ENCODE data around the gene NLRP3. TPM values are rescaled to one million over a fixed set of nuclear protein-coding genes. Genes with fewer than 3 reads are reported as not detected.

Gene NLRP3
- total RNA-seq, 2 experiments from 2014 or later, result 0.25 to 0.40 TPM

- DNase-seq, result no peak
- ChIA-PET POLR2A (no interaction called here), CTCF (no interaction called here)
- no peaks in the 10 kb centered on the region for H3K4me1 Mint-ChIP-seq
- H3K9me3 Mint-ChIP-seq, result no peaks in the 10 kb centered on the region
- H3K36me3 Mint-ChIP-seq (ENCODE audit: low read depth), result no peaks in the 10 kb centered on the region
- no peak overlapping the region for H3K4me3 Mint-ChIP-seq
- no peaks in the 10 kb centered on the region for H3K27me3 Mint-ChIP-seq
- no peak overlapping the region for H3K27ac Mint-ChIP-seq
Observed at GRCh38 chr1:247435030-247435758, 19.2 kb downstream of the NLRP3 start.

GRCh38 chr1:247435759-247436147, 19.8 kb downstream of the NLRP3 start:
- Mint-ChIP-seq H3K27ac (no peak overlapping the region), H3K27me3 (no peaks in the 10 kb centered on the region), H3K4me1 (no peaks in the 10 kb centered on the region), H3K9me3 (no peaks in the 10 kb centered on the region), H3K4me3 (no peak overlapping the region), H3K36me3 (ENCODE audit: low read depth) (no peaks in the 10 kb centered on the region)
- POLR2A ChIA-PET, result no interaction called here
- no peak for DNase-seq
- CTCF ChIA-PET, result no interaction called here

- Mint-ChIP-seq H3K4me1 (no peaks in the 10 kb centered on the region), H3K27me3 (no peaks in the 10 kb centered on the region), H3K4me3 (no peak overlapping the region), H3K36me3 (ENCODE audit: low read depth) (no peaks in the 10 kb centered on the region), H3K27ac (no peak overlapping the region), H3K9me3 (no peaks in the 10 kb centered on the region)
- POLR2A ChIA-PET, result no interaction called here
- no peak for DNase-seq
- CTCF ChIA-PET, result no interaction called here
Observed at GRCh38 chr1:247437551-247438505, 21.9 kb downstream of the NLRP3 start.

- no peak for DNase-seq
- no peak overlapping the region for H3K27ac Mint-ChIP-seq
- no peak overlapping the region for H3K4me3 Mint-ChIP-seq
- CTCF ChIA-PET, result interaction anchor here (1.5 kb wide), 1 partner anchor 67 kb away, joined by 3 read pairs; no protein-coding TSS in a partner anchor
- no peaks in the 10 kb centered on the region for H3K4me1 Mint-ChIP-seq
- no peaks in the 10 kb centered on the region for H3K36me3 Mint-ChIP-seq (ENCODE audit: low read depth)
- POLR2A ChIA-PET, result no interaction called here
- no peaks in the 10 kb centered on the region for H3K27me3 Mint-ChIP-seq
- H3K9me3 Mint-ChIP-seq, result no peaks in the 10 kb centered on the region
Observed at GRCh38 chr1:247440001-247440620, 24.1 kb downstream of the NLRP3 start.

- CTCF ChIA-PET, result no interaction called here
- DNase-seq, result no peak
- H3K4me1 Mint-ChIP-seq, result no peaks in the 10 kb centered on the region
- no peaks in the 10 kb centered on the region for H3K36me3 Mint-ChIP-seq (ENCODE audit: low read depth)
- H3K4me3 Mint-ChIP-seq, result no peak overlapping the region
- no peaks in the 10 kb centered on the region for H3K9me3 Mint-ChIP-seq
- no peaks in the 10 kb centered on the region for H3K27me3 Mint-ChIP-seq
- POLR2A ChIA-PET, result no interaction called here
- no peak overlapping the region for H3K27ac Mint-ChIP-seq
Observed at GRCh38 chr1:247441606-247442005, 25.6 kb downstream of the NLRP3 start.

GRCh38 chr1:247442164-247442563, 26.2 kb downstream of the NLRP3 start:
- Mint-ChIP-seq H3K4me3 (no peak overlapping the region), H3K4me1 (no peaks in the 10 kb centered on the region), H3K36me3 (ENCODE audit: low read depth) (no peaks in the 10 kb centered on the region), H3K27ac (no peak overlapping the region), H3K27me3 (no peaks in the 10 kb centered on the region), H3K9me3 (no peaks in the 10 kb centered on the region)
- POLR2A ChIA-PET, result no interaction called here
- DNase-seq, result no peak
- CTCF ChIA-PET, result no interaction called here

- H3K27me3 Mint-ChIP-seq, result no peaks in the 10 kb centered on the region
- DNase-seq, result no peak
- no peaks in the 10 kb centered on the region for H3K36me3 Mint-ChIP-seq (ENCODE audit: low read depth)
- ChIA-PET POLR2A (no interaction called here), CTCF (no interaction called here)
- no peak overlapping the region for H3K27ac Mint-ChIP-seq
- H3K4me3 Mint-ChIP-seq, result no peak overlapping the region
- H3K4me1 Mint-ChIP-seq, result no peaks in the 10 kb centered on the region
- H3K9me3 Mint-ChIP-seq, result no peaks in the 10 kb centered on the region
Observed at GRCh38 chr1:247443641-247444040, 27.7 kb downstream of the NLRP3 start.

GRCh38 chr1:247444571-247444970, 28.6 kb downstream of the NLRP3 start:
- CTCF ChIA-PET, result interaction anchor here (0.5 kb wide), 1 partner anchor 577 kb away, joined by 5 read pairs; no protein-coding TSS in a partner anchor
- no peak overlapping the region for H3K27ac Mint-ChIP-seq
- no peak for DNase-seq
- H3K4me3 Mint-ChIP-seq, result no peak overlapping the region
- POLR2A ChIA-PET, result no interaction called here
- H3K27me3 Mint-ChIP-seq, result no peaks in the 10 kb centered on the region
- H3K9me3 Mint-ChIP-seq, result no peaks in the 10 kb centered on the region
- H3K4me1 Mint-ChIP-seq, result no peaks in the 10 kb centered on the region
- H3K36me3 Mint-ChIP-seq (ENCODE audit: low read depth), result no peaks in the 10 kb centered on the region

- Mint-ChIP-seq H3K9me3 (no peaks in the 10 kb centered on the region), H3K4me3 (no peak overlapping the region), H3K36me3 (ENCODE audit: low read depth) (no peaks in the 10 kb centered on the region), H3K4me1 (no peaks in the 10 kb centered on the region), H3K27me3 (no peaks in the 10 kb centered on the region), H3K27ac (no peak overlapping the region)
- no peak for DNase-seq
- CTCF ChIA-PET, result no interaction called here
- POLR2A ChIA-PET, result interaction anchor here (0.5 kb wide), 1 partner anchor 23 kb away, joined by 3 read pairs; no protein-coding TSS in a partner anchor
Observed at GRCh38 chr1:247445526-247446356, 29.8 kb downstream of the NLRP3 start.

- Mint-ChIP-seq H3K36me3 (ENCODE audit: low read depth) (no peaks in the 10 kb centered on the region), H3K27ac (no peak overlapping the region), H3K4me3 (no peak overlapping the region), H3K9me3 (no peaks in the 10 kb centered on the region), H3K4me1 (no peaks in the 10 kb centered on the region), H3K27me3 (no peaks in the 10 kb centered on the region)
- POLR2A ChIA-PET, result no interaction called here
- no peak for DNase-seq
- CTCF ChIA-PET, result interaction anchor here (0.6 kb wide), 1 partner anchor 506 kb away, joined by 4 read pairs; no protein-coding TSS in a partner anchor
Observed at GRCh38 chr1:247447162-247447909, 31.4 kb downstream of the NLRP3 start.

GRCh38 chr1:247448107-247448791, 32.3 kb downstream of the NLRP3 start:
- no peaks in the 10 kb centered on the region for H3K27me3 Mint-ChIP-seq
- no peak overlapping the region for H3K4me3 Mint-ChIP-seq
- POLR2A ChIA-PET, result interaction anchor here (0.8 kb wide), 1 partner anchor 49 kb away, joined by 3 read pairs; no protein-coding TSS in a partner anchor

More at GRCh38 chr1:247448107-247448791, 32.3 kb downstream of the NLRP3 start:
- H3K36me3 Mint-ChIP-seq (ENCODE audit: low read depth), result no peaks in the 10 kb centered on the region
- peak; percentile 25 for DNase-seq
- no peaks in the 10 kb centered on the region for H3K9me3 Mint-ChIP-seq
- no peaks in the 10 kb centered on the region for H3K4me1 Mint-ChIP-seq
- H3K27ac Mint-ChIP-seq, result no peak overlapping the region
- CTCF ChIA-PET, result interaction anchor here (0.6 to 1.1 kb wide), 2 partner anchors 58 to 507 kb away, joined by 4 to 10 read pairs; no protein-coding TSS in a partner anchor
